Measurements from ENCODE around the gene PRKCE.

The PRKCE gene

DNA sequence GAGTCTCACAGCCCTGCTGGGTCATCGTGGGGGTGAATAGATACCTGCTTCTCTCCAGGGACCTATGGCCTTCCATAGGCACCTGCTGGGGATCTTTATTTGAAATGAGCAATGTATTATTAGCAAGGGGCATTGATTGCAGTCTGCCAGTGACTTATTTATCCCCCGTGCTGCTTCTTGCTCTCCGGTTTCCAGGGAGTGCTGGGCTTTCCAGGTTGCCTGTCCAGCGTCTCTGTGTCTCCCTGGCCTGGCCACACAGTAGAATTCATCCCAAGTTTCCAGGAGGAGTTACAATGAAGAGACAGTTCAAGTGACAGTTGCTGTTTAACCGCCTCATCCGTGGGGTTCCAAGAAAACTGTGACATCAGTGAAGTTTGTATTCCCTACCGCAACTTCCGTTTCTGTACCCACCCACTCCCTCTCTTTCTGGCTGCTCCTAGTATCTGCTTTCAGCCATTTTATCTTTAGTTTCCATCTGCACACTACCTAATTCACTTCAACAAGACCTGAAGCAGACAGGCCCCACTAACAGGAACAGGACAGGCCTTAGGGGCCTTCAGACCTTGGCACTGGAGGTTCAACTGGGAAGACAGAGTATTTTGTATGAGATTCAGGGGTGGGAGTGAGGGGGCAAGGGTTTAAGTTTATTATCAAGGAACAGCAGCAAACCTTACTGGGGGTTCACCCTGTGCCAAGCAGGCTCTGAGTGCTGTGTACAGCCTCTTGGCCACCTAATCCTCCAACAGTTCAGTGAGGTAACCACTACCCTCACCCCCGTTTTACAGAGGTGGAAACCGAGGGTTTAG lies 134.8 kb downstream of the PRKCE start:
- no peak for DNase-seq

DNA sequence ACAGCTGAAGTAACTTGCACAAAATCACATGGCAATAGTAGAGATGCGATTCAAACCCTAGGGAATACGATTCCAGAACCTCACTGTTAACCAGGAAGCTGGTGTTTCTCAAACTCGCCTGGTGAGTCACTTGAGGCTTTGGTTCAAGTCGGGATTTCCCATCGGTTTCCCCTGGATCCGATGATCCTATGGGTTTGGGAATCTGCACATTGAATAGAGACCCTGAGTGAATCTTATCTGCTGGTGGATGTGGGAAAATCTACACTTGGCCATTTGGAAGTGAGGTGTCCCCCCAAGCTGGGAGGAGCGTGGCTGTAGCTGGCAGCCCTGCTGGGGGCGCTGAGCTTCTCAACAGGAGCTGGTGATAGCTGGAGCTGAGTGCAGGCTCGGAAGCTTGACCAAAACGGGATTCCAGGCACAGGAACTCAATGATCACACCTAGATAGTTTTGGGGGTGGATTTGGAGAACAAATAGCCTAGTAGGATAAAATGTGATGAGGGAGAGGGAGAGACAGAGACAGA lies 135.4 kb downstream of the PRKCE start:
- no peak for DNase-seq

DNA sequence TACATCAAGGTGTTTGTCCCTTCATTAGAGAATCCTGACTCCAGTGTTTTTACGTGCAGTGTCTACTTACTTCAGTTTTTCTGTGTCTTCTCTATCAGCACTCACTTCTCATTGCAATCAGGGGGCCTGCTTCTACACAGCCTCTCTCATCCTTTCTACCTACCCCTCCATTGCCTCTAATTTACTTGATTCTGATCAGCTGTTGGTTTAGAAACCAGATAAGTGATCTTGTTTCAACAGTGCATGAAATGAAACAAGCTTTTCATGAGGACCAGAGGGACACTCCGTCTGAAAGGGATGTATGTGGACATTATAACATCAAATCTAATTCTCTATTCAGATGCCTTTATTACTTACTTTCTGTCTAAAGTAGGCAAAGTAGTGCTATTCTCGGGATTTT lies 136.9 kb downstream of the PRKCE start:
- no peak for DNase-seq

DNA sequence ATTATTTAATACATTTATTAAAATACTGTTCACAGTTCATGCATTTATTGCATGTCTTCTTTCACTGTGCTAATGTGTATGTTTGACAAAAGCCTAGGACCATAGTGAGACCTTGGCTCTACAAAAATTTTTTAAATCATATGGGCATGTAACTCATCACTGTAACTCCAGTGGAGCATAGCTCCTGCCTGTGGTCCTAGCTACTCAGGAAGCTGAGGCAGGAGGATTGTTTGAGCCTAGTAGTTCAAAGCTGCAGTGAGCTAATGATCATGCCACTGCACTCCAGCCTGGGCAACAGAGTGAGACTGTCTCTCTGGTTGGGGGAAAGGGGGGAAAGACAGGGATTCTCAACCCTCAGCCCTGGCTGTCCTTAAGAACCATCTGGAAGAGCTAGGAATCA lies 137.8 kb downstream of the PRKCE start:
- DNase-seq: no peak

DNA sequence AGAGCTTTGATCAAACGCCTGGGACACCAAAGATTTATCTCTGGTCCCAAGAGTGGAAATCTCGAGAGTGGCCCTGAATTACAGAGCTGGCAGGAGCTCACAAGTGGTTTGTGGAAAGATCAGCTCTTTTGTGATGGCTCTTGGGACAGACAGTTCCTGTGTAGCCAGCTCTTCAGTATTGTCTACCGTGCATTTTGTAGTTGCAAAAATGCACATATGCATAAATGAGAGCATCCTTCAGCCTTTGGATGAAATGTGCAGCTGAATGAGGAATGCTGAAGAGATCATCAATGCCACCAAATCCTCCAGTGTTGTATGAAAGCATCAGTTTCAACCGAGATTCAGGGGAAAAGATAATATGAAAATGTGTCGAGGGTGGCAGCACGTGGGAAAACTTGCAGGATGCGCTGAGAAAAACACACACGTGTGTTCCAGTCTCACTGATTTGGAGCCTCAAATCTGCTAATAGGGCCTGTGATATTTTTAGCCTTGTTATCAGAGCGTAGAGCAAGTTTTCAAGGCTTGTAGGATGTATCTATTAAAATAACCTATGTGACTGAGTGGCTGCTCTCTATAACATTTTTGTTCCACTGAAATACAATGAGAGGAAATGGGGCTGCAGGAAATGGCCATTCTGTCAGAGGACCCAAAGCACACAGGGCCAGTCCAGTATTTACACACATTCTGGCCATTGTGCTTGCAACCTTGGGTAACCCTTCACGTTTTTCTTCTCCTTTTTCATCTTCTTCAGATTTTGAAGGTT lies 138.7 kb downstream of the PRKCE start:
- DNase-seq: no peak

DNA sequence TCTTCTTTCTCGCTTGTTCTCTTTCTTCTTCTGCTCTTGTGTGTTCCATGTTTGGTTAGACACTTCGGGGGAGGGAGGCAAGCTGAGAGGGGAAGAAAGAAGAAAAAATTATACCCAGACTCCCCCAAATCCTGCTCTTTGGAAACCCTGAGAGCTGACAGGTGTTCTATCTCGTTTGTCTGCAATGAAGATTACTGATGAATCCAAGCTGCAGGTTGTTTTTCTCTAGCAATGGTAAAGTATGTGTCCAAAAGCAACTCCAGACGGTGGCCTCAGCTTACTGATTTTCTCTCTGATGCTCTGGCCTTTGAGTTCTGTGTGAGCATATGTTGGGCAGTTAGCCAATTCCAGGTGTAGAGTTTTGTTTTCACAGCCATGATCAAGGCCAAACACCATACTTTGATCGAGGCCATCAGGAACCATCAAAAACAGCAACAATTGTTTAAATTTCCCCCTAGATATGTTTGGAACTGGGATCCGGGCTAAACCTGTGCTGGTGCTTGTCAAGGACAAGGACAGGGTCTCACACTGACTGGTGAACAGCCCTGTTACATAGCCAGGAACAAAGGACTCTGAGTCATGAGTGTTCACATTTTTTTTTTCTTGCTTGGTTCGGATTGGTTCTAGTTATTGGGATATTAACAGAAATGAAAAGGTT lies 142.0 kb downstream of the PRKCE start:
- no peak for DNase-seq

DNA sequence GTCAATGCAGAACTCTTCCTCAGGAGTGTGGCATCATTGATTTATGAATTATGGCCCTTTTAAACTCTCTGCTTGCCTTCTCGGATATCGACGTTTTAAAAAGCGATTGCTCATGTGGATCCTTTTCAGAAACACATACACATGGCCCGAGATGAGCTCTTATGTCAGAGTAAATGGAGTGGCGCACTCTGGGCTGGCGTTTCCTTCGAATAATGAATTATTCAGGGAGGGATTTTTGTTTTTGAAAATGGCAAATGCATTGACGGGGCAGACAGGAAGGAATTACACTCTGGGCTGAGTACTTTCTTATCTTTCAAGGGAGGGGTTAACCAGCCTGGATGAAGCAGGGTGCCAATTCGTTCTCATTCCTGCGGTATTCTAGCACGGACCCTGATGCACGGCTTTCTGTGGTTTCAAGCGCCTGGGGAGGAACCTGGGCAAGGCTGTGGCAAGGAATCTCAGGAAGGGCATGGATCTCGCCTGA lies 142.7 kb downstream of the PRKCE start:
- no peak for DNase-seq

DNA sequence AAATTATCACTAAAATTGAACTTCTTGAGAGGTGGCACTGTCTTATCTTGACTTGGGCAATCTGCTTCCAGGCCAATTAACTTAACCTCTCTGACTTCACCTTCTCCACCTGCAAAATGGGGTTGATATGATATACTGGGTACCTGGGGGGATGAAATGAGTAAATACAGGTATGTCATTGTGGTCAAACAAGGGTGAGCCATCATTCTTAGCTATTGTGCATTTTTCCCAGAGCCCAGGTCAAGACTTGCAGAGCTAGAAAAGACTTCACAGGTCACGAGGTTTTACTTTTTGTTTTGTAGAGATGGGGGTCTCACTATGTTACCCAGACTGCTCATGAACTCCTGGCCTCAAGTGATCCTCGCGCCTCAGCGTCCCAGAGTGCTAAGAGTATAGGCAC lies 145.0 kb downstream of the PRKCE start:
- no peak for DNase-seq

DNA sequence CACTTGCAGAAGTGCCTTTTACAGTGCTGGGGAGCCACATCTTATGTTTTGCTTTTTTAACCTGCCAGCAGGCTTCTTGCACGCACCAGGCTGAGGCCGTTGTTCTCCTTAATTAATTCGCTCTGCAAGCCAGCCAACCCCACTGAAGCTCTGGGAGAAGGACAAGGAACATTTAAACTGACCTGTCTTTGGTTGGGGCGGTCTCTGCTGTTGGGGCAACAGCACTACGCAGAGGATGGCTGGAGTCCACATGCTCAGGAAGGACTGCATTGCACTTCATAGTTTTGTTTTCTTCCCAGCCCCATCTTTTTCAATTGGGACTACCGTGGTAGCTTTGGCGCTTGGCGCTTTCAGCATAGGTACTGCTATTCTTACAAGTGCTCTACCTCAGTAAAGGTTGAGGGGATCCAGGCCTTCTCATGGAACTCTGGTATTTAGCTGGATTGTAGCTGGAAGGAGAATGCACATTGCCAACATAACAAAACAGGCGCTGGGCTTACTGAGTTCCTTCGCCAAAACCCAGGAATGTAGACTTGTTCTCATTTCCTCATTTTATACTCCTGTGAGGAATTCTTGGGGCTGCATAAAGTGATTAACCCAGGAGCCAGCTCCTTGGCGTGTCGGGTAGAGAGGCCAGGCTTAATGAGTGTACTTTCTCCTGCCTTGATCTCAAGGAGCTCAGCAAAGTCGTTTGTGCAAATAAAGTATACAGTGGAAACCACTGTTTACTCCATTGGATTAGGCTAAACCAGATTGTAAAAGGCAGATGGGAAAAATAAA lies 146.2 kb downstream of the PRKCE start:
- no peak for DNase-seq

DNA sequence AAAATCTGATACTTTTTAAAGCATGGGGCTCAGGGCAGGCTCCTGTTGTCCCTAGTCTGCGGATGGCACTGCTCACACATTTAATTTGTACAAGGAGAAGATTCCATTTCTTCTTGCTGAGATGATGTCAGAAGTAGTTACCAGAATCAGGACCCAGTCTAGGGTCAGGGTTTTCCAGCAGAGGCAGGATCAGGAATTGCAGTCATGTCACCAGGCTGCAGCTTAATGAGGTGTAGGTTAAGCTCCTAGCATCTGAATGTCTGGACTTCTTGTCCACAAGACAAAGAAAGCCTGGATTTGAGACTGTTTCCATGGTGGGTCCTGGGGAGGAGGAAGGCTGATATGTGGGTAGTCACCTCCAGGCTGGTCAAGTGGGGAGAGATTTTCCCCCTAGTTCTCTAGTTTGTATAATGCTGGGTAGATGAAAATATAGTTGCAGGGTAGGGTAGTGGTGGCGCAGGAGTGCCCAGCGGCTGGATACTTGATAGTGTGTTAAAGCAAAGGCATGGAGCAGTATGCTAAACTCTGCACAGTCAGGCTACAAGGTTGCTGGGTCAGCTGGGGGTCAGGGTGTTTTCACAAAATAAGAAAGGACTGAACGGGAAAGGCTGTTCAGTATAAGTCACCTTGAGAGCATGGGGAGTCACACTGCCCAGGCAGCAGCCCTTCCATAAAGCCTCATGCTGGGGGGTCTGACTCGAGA lies 148.4 kb downstream of the PRKCE start:
- DNase-seq: no peak

DNA sequence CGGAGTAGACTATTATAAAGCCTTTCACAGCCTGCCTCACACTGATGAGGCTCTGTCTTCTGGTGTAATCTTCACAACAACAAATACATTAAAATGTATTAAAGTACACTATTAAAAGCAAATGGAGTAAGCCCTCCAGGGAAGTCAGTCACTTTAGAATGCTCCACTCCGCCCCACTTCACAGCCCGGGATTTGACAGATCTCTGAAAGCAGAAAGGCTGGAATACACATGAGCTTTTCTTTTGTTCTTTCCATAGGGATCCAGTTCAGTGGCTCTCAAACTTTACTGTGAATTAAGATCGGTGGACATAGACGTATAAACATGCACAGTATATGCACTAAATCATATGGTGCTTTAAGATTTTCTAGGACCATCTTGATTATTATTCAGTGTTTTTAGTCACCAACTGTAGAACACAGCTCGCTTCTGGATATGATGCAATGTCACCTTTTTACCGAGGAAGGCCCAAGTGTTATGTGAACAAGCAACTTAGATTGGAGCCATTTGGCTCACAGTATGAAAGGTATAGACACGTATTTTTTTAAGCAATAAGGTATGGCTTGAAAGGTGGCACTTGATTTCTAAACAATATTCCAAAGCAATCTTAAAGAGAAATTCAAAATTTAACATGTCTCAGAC lies 151.1 kb downstream of the PRKCE start:
- DNase-seq: no peak

DNA sequence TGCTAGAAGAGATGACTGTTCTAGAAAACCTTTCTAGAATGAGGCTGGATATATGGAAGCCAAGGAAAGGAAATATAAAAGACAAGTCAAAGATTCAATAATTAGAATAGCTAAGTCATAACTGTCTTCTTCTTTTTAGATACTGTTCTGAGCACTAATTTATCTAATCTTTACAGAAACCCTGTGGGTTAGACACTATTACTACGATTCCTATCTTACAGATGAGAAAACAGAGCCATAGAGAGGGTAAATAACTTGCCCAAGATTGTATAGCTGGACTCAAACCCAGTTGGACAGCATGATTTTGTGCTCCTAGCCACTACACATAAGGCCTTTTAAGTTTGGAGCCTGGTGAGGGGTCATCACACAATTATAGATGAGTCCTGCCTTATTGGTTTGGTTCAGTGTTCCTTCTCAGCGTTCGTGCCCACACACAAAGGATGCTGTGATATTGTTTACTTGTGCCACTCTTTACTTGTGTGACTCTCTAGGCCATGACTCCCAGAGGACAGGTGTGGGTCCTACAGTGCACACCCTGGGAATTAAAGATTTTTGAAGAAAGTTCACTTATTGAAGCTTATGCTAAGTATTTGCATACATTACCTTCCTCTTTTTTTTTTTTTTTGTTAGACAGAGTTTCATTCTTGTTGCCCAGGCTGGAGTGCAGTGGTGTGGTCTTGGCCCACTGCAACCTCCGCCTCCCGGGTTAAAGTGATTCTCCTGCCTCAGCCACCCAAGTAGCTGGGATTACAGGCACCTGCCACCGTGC lies 153.7 kb downstream of the PRKCE start:
- no peak for DNase-seq

DNA sequence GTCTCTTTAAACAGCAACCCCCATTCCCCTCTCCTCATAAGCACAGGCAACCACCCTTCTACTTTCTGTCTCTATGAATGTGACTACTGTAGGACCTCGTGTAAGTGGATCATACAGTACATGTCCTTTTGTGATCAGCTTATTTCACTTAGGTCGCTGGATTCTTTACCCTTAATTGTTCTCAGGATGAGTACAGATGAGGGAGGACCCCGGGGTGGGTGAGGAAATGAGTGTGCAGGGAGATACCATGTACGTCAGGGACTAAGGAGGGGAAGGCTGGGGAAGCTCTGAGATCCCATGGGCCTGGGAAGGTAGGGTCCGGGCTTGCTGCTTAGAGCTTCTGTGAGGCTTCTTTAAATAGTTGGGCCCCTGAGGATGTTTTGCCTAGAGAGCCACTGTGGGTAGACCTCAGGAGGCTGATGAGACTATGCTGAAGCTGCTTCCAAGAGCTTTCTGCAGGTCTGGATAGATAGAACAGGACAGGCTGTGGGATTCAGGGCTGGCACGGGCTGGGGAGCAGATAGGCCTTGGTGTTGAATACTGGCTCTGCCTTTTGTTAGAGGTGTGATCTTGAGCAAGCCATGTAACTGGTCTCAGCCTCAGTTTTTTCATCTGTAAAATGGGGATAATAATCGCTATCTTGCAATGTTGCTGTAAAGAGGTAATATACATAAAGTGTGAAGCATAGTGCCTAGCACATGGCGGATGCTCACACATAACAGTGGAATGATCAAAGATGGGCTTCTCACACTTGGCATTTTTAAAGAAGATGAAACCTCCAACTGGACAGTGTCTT lies 155.3 kb downstream of the PRKCE start:
- no peak for DNase-seq

DNA sequence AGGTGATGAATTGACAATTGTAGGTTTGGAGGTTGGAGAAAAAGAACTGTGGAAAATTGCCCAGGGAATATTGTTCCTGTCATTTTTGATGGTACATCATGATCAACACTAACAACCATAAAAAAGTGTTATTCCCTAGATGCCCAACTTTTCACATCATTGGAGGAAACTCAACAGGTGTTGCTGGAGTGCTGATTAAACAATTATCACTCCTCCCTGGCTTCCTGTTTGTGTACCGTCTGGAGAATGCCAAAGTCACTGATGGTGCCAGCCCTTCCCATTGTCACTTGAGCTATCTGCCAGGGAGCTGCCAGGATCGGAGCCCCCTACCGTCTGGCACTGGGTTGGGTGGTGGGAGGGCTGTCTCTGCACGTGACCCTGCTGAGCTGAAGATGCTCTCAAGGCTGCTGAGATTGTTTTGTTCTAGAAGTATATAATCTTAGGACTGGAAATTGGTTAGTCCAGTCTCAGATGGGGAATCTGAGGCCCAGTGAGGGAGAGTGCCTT lies 156.9 kb downstream of the PRKCE start:
- no peak for DNase-seq

DNA sequence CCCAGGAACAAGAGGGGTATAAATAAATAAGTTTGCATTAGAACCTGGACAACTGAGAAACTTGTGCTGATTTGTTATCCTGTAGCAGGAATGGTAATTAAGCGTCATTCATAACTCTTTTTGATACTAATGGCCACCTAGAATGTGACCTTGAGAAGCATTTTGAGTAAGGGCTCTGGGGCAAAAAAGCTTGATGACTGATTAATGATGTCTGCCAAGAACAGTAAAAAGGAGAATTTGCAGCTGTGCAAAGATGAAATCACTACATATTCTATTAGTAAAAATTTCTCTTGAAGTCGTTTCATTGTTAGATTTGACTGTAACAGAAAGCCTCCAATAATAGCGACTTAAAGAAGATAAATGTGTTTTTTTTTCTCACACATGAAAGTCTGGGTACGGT lies 157.7 kb downstream of the PRKCE start:
- no peak for DNase-seq

DNA sequence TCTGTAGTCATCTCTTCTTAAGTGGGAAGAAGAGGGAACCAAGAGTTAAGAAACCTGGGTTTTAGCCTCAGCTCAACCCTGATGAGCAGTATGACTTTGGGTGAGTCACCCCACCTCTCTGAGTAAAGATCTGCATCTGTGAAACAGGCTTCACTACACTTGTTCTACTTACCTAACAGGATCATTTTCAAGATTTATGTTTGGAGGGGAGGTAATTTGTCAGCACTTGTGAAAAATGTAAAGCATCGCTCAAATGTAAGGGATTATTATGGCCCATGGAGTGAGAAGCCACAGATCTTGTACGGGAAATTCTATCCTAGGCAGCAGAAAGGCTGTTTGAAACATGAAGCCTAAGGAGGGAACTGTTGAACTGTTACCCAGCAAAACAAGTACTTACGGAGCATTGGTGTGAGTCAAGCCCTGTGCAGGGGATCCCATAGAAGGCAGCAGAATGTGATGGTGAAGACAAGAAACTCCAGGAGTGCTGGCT lies 160.6 kb downstream of the PRKCE start:
- no peak for DNase-seq

DNA sequence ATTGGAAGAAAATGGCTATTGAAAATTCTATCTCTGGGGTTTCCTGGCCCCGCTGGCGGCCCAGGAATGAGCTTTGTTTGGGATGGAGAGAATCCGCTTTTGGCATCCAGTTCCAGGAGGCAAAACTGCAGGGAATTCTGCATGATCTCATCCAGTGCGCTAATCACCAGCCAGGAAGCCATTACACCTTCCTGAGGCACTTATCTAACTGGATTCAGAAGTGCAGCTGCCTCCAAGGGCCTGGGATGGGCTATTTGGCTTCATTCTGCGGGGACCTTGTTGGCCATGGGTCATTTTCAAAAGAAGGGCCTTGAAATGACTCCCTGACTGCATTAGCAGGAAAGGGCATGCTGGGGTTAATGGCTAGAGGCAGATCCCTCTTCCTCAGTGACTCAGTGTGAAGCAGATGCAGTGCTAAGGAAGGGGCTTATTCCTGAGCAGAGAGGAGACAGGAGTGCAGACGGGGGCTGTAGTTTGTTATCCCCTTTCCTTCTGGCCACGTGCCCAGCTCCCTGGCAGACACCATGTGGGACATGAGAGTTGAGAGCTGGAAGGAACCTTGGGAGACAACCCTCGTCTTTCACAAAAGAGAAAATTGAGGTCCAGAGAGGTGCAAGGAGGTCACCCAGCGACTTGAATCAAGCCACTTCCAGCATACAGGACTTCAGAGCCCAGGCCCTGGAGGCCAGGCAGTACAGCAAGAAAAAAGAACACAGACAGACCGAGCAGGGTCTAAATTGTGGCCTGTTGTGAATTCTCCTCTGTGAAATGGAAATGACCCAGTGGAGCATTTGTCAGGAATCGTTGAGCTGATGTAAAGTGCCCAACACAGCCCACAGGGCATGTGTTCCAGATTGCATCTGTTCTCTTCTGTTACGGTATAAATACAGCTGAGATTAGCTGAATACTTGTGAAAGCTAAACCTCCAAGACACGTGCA lies 161.8 kb downstream of the PRKCE start:
- no peak for DNase-seq

DNA sequence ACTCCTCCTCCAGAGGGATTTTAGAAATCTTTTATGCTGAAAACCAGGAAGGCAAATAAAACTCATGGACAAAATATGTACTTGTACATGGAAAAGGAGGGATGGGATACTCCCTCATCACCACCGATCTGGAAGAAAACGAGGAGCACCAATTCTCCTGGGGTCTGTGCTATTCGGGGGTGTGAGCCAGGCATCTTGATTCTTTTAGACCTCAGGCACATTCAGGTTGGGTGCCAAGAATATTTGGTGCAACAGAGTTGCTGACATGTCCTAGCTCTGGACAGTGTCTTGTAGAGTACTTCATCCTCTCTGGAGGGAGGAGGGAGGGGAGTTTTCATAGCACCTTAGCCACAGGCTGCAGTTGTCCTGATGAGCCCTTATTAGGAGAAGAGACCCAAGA lies 163.0 kb downstream of the PRKCE start:
- no peak for DNase-seq
